Measurements from ENCODE around the gene ITM2B.
A peak's percentile ranks its signal among the peaks of the same experiment; 100 is the strongest.

ITM2B gene

DNA sequence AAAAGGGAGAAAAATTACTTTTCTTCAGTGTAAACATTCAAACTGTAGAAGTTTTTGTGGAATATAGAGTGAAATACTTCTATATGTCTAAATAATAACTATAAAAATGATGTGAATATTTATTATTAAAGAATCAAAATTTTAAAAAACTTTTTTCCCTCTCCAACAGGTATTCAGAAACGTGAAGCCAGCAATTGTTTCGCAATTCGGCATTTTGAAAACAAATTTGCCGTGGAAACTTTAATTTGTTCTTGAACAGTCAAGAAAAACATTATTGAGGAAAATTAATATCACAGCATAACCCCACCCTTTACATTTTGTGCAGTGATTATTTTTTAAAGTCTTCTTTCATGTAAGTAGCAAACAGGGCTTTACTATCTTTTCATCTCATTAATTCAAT lies 28.0 kb downstream of the ITM2B start:
- DNase-seq (ENCODE audit: low read depth in 3 of 3) = no peak

DNA sequence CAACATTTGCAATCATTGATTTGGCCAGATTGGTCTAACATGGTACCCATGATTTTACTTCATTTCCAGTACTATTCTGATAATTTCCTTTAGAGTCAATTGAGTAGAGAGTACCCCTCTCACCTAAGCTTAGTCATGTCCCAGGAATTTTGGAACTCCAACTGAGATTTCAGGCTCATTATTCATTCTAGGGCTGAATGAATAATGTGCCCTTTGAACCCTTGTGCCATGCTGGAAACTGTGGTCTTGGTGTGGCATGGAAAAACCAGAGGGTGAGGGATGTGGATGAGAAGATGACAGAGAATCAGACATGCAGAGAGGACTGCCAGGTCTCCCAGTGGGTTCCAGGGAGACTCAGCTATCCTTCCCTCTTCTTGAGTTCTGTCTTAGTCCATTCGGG lies 30.2 kb downstream of the ITM2B start:
- DNase-seq (ENCODE audit: low read depth in 3 of 3) = no peak

- DNase-seq (ENCODE audit: low read depth in 3 of 3) = no peak
Measured at GRCh38 chr13:48264058-48264457, 31.1 kb downstream of the ITM2B start.

DNA sequence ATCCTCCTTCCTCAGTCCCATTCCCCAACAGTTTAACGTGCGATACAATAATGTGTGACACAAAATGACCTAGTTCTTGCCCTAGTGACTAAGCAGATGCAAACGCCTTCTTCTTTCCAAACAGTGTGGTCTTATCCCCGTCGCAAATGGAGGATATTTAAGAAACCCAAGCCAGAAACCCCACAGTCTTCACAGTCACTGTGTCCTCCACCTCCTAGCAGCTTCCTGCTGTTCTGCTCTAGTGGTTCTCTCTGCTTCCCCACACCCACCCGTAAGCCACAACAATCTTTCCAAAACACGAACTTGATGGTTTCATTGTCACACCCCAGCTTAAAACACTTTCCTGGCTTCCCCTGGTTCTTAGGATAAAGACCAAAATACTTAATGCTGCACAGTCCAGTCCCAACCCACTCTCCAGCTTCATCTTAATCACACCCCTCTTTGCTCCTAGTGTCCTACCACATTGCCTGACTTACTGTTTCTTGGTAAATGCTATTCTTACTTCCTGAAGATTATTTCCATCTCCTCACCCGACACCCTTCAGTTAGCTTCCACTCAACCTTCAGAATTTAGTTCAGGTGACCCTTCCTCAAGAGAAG lies 32.3 kb downstream of the ITM2B start:
- peak in 1 of 3 experiments; percentile 18 for DNase-seq (ENCODE audit: low read depth in 3 of 3)

DNA sequence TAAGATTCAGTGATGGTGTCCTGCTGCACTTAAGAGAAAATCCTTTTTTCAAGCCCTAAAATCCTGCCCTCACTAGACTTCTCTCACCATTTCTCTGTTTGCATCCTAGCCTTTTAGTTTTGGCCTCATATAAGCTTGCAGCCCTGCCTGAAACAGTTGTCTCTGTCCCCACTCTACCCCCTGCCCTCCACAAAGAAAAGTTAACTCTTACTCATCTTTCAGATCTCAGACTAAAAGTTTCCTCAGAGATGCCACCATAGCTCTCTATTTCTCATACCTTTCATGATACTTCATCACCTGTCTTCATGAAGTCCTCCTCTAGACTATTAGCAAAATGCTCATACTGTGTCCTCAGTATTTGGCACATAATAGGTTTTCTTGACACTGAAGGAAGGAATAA lies 33.1 kb downstream of the ITM2B start:
- no peak for DNase-seq (ENCODE audit: low read depth in 3 of 3)

- no peak for DNase-seq (ENCODE audit: low read depth in 3 of 3)
Measured at GRCh38 chr13:48266701-48267639, 34.0 kb downstream of the ITM2B start.

DNA sequence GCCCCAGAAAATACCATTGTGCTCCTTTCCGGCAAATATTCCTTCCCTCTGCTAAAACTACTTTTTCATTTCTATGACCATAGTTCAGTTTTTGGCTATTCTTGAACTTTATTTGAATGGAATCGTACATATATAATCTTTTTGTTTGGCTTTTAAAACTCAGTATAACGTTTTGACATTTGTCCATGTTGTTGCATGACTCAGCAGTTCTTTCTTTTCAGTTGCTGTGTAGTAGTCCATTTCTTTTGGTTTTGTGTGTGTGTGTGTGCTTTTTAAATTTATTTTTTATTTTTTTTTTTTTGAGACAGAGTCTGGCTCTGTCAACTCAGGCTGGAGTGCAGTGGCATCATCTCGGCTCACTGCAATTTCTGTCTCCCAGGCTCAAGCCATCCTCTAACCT lies 35.0 kb downstream of the ITM2B start:
- DNase-seq (ENCODE audit: low read depth in 3 of 3) = no peak

DNA sequence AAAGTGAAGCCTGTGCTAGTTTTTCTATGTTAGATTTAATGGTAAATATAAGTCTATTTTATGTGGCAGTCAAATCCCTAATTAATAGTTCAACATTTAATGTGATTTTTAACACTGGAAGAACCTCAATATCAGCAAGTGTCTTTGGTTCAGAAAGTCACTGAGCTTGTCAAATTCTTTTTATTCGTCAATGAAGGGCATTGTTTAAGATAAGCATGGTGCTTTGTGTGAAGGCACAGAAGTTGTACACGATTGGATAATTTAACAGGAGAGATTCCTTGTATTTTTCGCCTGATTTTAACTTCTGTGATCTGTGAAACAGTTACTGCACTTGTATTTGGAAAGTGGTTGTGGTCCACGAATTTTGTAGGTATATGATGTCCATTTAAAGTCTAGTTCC lies 40.3 kb downstream of the ITM2B start:
- DNase-seq (ENCODE audit: low read depth in 3 of 3) = no peak

DNA sequence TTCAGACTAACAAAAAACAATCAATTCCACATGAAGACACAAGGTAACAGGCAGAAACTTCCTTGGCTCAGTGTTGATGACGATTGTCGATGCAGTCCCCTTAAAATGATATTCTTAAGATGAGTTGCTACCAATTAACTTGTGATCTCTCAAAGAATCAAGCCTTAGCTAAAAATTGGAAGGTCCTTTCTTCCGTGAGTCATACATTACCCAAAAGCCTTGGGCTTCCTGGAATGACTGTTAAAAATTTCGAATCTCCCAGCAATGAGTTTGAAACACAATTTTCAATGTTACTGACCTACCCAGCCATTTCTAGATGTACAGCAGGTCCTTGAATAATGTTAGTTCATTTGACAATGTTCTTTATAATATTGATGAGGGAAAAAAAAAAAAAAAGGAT lies 42.5 kb downstream of the ITM2B start:
- DNase-seq (ENCODE audit: low read depth in 3 of 3) = no peak

DNA sequence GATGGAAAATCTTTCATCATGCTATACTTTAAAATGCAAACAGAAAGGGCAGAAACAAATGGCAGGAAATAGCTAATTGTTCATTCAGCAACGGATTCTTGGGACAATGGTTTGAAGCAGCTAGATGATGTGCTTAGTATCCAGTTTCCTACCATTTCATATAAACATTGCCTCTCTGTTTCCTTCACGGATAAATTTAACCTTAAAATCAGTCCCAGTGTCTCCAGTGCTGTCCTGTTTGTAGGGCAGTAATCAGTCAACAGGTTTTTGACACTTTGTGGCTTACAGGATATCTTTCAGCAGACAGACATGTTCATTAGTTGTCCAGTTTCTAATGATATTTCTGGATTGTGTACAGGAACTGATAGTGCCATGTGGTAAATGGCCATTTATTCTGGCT lies 45.8 kb downstream of the ITM2B start:
- DNase-seq (ENCODE audit: low read depth in 3 of 3) = no peak

GRCh38 chr13:48281556-48281955 lies 48.5 kb downstream of the ITM2B start:
- no peak for DNase-seq (ENCODE audit: low read depth in 3 of 3)

- DNase-seq (ENCODE audit: low read depth in 3 of 3) = no peak
Measured at GRCh38 chr13:48291730-48292129, 58.7 kb downstream of the ITM2B start.

DNA sequence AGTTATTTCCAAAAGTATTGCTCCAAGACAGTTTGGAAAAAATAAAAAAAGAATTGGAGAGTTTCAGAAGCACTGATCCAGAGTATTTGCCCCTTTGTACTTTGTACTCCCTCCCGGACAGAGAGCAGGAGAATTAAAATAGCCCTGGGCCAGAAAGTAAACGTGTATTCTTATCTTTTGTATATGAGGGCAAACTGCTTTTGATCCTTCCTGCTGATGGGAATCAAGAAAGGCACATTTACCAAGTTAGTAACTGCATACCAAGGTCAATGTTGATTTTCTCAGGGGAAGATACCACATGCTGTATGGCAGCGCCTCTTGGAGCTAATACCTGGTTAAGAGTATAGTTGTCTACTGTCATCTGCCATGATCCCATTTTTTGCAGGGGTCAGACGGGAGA lies 59.6 kb downstream of the ITM2B start:
- no peak for DNase-seq (ENCODE audit: low read depth in 3 of 3)

DNA sequence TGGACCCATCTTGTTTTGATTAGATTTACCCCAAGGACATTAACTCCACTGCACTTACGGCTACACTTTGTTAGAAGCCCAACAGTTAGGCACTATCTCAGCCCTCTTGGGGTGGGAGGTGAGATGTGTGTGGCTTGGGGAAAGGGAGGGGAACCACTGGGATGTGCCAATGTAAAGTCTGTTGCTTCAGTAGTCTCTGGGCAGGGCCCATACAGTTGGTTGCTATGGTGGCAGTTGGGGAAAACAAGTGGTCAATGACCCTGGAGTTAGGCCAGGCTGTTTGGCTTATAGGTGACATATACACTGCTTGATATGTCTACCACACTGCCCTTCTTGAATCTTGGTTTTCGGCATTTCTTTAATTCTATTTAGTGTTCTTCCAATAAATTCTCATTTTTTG lies 61.6 kb downstream of the ITM2B start:
- DNase-seq (ENCODE audit: low read depth in 3 of 3) = no peak

- DNase-seq (ENCODE audit: low read depth in 3 of 3) = no peak
Measured at GRCh38 chr13:48295271-48295670, 62.3 kb downstream of the ITM2B start.

- no peak for DNase-seq (ENCODE audit: low read depth in 3 of 3)
Measured at GRCh38 chr13:48296528-48296927, 63.5 kb downstream of the ITM2B start.

DNA sequence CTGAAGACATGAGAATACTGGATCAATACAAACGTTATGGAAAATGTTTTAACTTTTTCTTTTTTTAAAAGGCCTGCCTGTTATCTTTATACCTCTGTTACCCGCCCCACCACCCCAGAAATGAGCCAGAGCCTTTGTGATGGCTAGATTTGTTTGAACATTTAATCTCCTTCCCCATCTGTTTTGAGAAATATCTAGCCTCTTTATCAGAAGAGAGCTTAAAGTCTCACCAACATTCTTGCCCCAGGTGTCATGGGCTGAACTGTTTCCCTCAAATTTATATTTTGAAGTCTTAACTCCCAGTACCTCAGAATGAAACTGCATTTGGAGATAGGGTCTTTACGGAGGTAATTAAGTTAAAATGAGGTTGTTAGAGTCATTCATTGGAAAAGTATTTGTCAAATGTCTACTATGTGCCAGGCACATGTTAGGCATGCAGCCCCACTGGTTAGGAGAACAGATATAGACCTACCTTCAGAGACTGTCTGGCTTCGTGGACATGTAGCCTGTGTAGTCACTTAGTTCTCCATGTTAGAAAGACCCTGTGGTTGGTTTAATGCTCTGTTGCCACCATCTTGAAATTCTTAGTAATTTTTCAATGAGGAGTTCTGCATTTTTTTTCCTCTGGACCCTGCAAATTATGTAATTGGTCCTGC lies 64.3 kb downstream of the ITM2B start:
- DNase-seq (ENCODE audit: low read depth in 3 of 3) = no peak

DNA sequence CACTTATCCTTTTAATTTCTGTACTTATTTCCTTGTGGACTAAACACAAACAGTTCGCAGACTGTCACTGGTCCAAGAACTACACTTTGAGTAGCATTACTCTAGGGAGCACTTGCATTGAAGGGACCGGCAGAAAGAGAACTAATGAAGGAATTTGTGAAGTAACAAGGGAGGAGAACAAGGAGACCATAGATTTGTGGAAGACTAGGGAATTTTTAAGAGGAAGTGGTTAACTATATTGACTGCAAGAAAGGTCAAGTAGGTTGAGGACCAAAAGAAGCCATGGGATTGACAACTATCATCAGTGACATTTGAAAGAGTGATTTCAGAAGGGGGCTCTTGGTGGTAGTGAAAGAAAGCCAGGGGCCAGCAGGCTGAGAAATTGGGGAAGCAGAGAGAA lies 66.6 kb downstream of the ITM2B start:
- DNase-seq (ENCODE audit: low read depth in 3 of 3) = no peak

DNA sequence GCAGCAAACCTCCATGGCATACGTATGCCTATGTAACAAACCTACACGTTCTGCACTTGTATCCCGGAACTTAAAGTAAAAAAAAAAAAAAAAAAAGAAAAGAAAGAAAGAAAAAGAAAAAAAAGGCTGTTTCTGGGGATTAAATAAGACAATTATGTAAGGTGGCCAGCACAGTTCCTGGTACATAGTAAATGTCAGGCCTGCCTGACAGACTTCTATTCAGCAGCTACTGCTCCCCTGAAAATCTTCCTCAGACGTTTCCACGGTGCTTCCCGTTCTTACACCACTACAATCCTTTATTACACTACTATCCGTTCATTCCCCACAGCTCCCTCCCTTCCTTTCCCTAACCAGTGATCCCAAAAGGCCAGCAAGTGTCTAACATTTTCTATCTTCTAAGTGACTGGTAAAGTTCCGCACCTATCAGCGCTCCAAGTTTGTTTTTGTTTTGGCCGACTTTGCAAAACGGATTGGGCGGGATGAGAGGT lies 69.9 kb downstream of the ITM2B start:
- no peak for DNase-seq (ENCODE audit: low read depth in 3 of 3)

- peak; percentile 79 to 91 (median 81) for DNase-seq (ENCODE audit: low read depth in 3 of 3)
Measured at GRCh38 chr13:48303359-48304142, 70.5 kb downstream of the ITM2B start, which contains the start of gene RB1. TSS of gene RB1 (plus strand) at chr13:48303751. CDS start at chr13:48303913, 162 bp downstream.

DNA sequence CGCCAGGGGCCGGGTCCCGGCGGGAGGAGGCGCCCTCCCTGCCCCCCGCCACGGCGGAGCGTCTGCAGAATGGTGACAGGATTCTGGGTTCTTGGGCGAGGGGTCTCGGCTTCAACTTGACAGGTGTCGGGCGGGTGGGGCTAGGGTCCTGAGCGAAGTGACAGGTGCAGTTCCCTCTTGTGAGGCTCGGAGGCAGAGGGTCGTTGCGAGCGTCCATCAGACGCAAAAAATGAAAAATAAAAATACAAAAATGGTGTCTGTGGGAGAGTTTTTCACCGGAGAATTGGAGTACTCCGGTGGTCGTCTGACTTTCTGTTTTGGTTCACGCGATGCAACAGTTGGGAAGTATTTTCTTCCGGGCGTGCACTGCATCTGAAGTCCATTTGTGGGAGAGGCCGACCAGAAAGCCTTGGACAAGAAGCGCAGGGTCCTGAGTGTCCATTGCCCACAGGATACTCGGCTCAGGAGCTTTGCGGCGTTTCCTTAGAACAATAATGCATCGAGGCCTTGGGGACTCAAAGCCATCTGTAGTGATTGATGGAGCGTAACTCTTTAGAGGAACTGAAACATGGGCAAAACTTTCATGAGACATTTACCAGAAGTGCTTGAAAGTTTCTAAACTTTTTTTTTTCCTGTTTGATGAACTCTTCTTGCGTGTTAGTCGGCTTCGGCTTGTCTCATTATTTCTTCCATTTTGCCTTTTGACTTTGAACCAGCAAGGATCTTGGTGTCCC lies 71.3 kb downstream of the ITM2B start:
- no peak for DNase-seq (ENCODE audit: low read depth in 3 of 3)
